Measurements from ENCODE around the gene WDR91. TPM values are rescaled to one million over a fixed set of nuclear protein-coding genes. Genes with fewer than 3 reads are reported as not detected.

WDR91 gene
- total RNA-seq, 1 experiment from 2014 or later = 10.1 TPM

- POLR2A ChIA-PET = no interaction called here
- no peak overlapping the region for H3K9ac ChIP-seq (ENCODE audit: low read length)
- H3K27ac ChIP-seq (ENCODE audit: low read depth, low read length) = no peak overlapping the region
- H3K36me3 ChIP-seq (ENCODE audit: control insufficient read depth in 1 of 2, insufficient read depth in 2 of 2, low read length in 2 of 2) = no peaks in the 10 kb centered on the region
- TF ChIP-seq EGR1 (IDR thresholded peaks at IDR 0.05; ENCODE audit: low read depth) (no peak), ZNF274 (IDR thresholded peaks at IDR 0.05; ENCODE audit: low read depth, low read length) (no peak), SRF (IDR thresholded peaks at IDR 0.05; ENCODE audit: low read depth) (no peak), SP1 (IDR thresholded peaks at IDR 0.05; ENCODE audit: low read depth) (no peak), EZH2 (IDR thresholded peaks at IDR 0.05) (no peak), FOSL1 (IDR thresholded peaks at IDR 0.05; ENCODE audit: low read depth) (no peak), JUND (IDR thresholded peaks at IDR 0.05) (no peak), TCF7L2 (IDR thresholded peaks at IDR 0.05; ENCODE audit: borderline replicate concordance, extremely low read depth, insufficient read depth, insufficient read length) (no peak), ZFX (IDR thresholded peaks at IDR 0.05) (no peak), POLR2AphosphoS5 (IDR thresholded peaks at IDR 0.05; ENCODE audit: low read depth, low read length) (no peak), POLR2A (IDR thresholded peaks at IDR 0.05; ENCODE audit: borderline replicate concordance, extremely low read depth, insufficient read depth, insufficient read length) (no peak), CEBPB (IDR thresholded peaks at IDR 0.05; ENCODE audit: low read depth) (no peak), RAD21 (IDR thresholded peaks at IDR 0.05; ENCODE audit: low read depth) (no peak), ATF3 (IDR thresholded peaks at IDR 0.05) (no peak), REST (IDR thresholded peaks at IDR 0.05; ENCODE audit: low read depth) (no peak), ZBTB33 (IDR thresholded peaks at IDR 0.05; ENCODE audit: extremely low read depth, insufficient replicate concordance, low read length) (no peak), ELF1 (IDR thresholded peaks at IDR 0.05; ENCODE audit: borderline replicate concordance, low read depth) (no peak), MAX (IDR thresholded peaks at IDR 0.05) (no peak)
- TF ChIP-seq, protein P1, sequence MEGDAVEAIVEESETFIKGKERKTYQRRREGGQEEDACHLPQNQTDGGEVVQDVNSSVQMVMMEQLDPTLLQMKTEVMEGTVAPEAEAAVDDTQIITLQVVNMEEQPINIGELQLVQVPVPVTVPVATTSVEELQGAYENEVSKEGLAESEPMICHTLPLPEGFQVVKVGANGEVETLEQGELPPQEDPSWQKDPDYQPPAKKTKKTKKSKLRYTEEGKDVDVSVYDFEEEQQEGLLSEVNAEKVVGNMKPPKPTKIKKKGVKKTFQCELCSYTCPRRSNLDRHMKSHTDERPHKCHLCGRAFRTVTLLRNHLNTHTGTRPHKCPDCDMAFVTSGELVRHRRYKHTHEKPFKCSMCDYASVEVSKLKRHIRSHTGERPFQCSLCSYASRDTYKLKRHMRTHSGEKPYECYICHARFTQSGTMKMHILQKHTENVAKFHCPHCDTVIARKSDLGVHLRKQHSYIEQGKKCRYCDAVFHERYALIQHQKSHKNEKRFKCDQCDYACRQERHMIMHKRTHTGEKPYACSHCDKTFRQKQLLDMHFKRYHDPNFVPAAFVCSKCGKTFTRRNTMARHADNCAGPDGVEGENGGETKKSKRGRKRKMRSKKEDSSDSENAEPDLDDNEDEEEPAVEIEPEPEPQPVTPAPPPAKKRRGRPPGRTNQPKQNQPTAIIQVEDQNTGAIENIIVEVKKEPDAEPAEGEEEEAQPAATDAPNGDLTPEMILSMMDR (IDR thresholded peaks at IDR 0.05 in 2 of 3, conservative IDR thresholded peaks at IDR 0.05 in 1 of 3; ENCODE audit: borderline replicate concordance in 1 of 3, insufficient read depth in 1 of 3, low read depth in 2 of 3, low read length in 2 of 3) = no peak
- CTCF ChIA-PET = interaction anchor here (0.6 kb wide), 1 partner anchor 19 kb away, joined by 3 read pairs; no protein-coding TSS in a partner anchor
- no peak for DNase-seq (ENCODE audit: low read depth, low spot score)
- no peaks in the 10 kb centered on the region for H3K9me2 ChIP-seq (ENCODE audit: insufficient read depth)
- no peak overlapping the region for H3K4me3 ChIP-seq (replicated peaks in 1 of 2; ENCODE audit: low read depth in 1 of 2, low read length in 2 of 2)
- no peak overlapping the region for H2AFZ ChIP-seq (ENCODE audit: low read depth, low read length, poor library complexity, severe bottlenecking)
- RAD21 ChIA-PET (ENCODE audit: low non-redundant PET in 1 of 2, low total read pairs in 2 of 2, uncharacterized antibody in 2 of 2, unreplicated experiment in 2 of 2) = no interaction called here
- H3K27me3 ChIP-seq (ENCODE audit: insufficient read depth, low read length) = no peaks in the 10 kb centered on the region
- intact Hi-C loops (cut with micrococcal nuclease) = no loop called here
- no peaks in the 10 kb centered on the region for H4K20me1 ChIP-seq (ENCODE audit: insufficient read depth)
- H3K79me2 ChIP-seq (ENCODE audit: insufficient read depth, low read length) = no peaks in the 10 kb centered on the region
- no TSS peak for BruUV-seq (replicated peaks)
- H3K4me1 ChIP-seq (ENCODE audit: control insufficient read depth in 1 of 2, insufficient read depth in 2 of 2, low read length in 2 of 2) = no peaks in the 10 kb centered on the region; a peak in 1 of 4 replicates
- no peak overlapping the region for H3K4me2 ChIP-seq (ENCODE audit: low read length)
- H3K9me3 ChIP-seq (ENCODE audit: control insufficient read depth in 1 of 2, insufficient read depth in 1 of 2, low read depth in 1 of 2, low read length in 2 of 2) = no peaks in the 10 kb centered on the region; a peak in 1 of 4 replicates
- no peak for ATAC-seq
Measured at GRCh38 chr7:135150072-135150782, 61.1 kb downstream of the WDR91 start.
